ENCODE data around the gene STARD3. TPM values are rescaled to one million over a fixed set of nuclear protein-coding genes. Genes with fewer than 3 reads are reported as not detected.

STARD3 gene
- total and polyA plus RNA-seq, 3 experiments from 2014 or later = 44.5 to 74.1 (median 71.4) TPM

GRCh38 chr17:39627047-39627711 is 9.8 kb upstream of the STARD3 start:
- Mint-ChIP-seq H3K36me3 (no peaks in the 10 kb centered on the region), H3K27me3 (peaks cover 24 to 44% of the 10 kb centered on the region in 2 donors), H3K9me3 (no peaks in the 10 kb centered on the region), H3K4me3 (peak overlapping the region in 4 of 7 donors; percentile 41 to 66 (median 48)), H3K27ac (no peak overlapping the region), H3K4me1 (peaks cover 9 to 29% (median 15%) of the 10 kb centered on the region in 3 donors)
- no peak overlapping the region for H3K4me3 ChIP-seq (ENCODE audit: low read length)
- H3K4me1 ChIP-seq (ENCODE audit: insufficient read depth, low read length) = peaks cover 23% of the 10 kb centered on the region
- H3K27ac ChIP-seq (ENCODE audit: low read depth, low read length) = no peak overlapping the region
- CTCF ChIA-PET = interaction anchor here (1.2 to 11.4 kb wide), 3 partner anchors 6 to 179 kb away, joined by 3 to 161 read pairs (median 4); partner anchors contain the start of gene STARD3
- POLR2A ChIA-PET = no interaction called here
- no peak for DNase-seq
- no peaks in the 10 kb centered on the region for H3K9me3 ChIP-seq (ENCODE audit: low read length)
- H3K27me3 ChIP-seq (ENCODE audit: insufficient read depth, low read length, poor library complexity, severe bottlenecking) = peaks cover 23% of the 10 kb centered on the region
- no peaks in the 10 kb centered on the region for H3K36me3 ChIP-seq (ENCODE audit: insufficient read depth, low read length)

GRCh38 chr17:39627712-39628516 is 9.0 kb upstream of the STARD3 start:
- H3K27me3 ChIP-seq (ENCODE audit: insufficient read depth, low read length, poor library complexity, severe bottlenecking) = peaks cover 23% of the 10 kb centered on the region
- Mint-ChIP-seq H3K27me3 (peaks cover 24 to 46% of the 10 kb centered on the region in 2 donors), H3K27ac (no peak overlapping the region), H3K36me3 (no peaks in the 10 kb centered on the region), H3K9me3 (no peaks in the 10 kb centered on the region), H3K4me1 (peaks cover 6 to 22% (median 9%) of the 10 kb centered on the region in 3 donors), H3K4me3 (peak overlapping the region in 1 of 7 donors; percentile 54)
- no peak overlapping the region for H3K27ac ChIP-seq (ENCODE audit: low read depth, low read length)
- H3K4me3 ChIP-seq (ENCODE audit: low read length) = no peak overlapping the region
- DNase-seq = no peak
- no peaks in the 10 kb centered on the region for H3K36me3 ChIP-seq (ENCODE audit: insufficient read depth, low read length)
- peaks cover 17% of the 10 kb centered on the region for H3K4me1 ChIP-seq (ENCODE audit: insufficient read depth, low read length)
- no peaks in the 10 kb centered on the region for H3K9me3 ChIP-seq (ENCODE audit: low read length)
- CTCF ChIA-PET = interaction anchor here (1.1 to 11.4 kb wide), 4 partner anchors 6 to 178 kb away, joined by 3 to 161 read pairs (median 4); partner anchors contain the start of gene STARD3
- POLR2A ChIA-PET = no interaction called here

- Mint-ChIP-seq H3K9me3 (no peaks in the 10 kb centered on the region), H3K27me3 (peaks cover 24 to 49% of the 10 kb centered on the region in 2 donors), H3K4me1 (peaks cover 0 to 12% (median 4%) of the 10 kb centered on the region in 3 donors), H3K27ac (no peak overlapping the region), H3K36me3 (no peaks in the 10 kb centered on the region), H3K4me3 (no peak overlapping the region)
- ChIA-PET CTCF (interaction anchor here (1.1 to 10.7 kb wide), 5 partner anchors 7 to 352 kb away, joined by 3 to 161 read pairs (median 3); partner anchors contain the start of genes PPP1R1B and PSMD3), POLR2A (no interaction called here)
- Histone ChIP-seq H3K9me3 (ENCODE audit: low read length) (no peaks in the 10 kb centered on the region), H3K27me3 (ENCODE audit: insufficient read depth, low read length, poor library complexity, severe bottlenecking) (peaks cover 23% of the 10 kb centered on the region), H3K4me1 (ENCODE audit: insufficient read depth, low read length) (peaks cover 9% of the 10 kb centered on the region), H3K36me3 (ENCODE audit: insufficient read depth, low read length) (no peaks in the 10 kb centered on the region), H3K27ac (ENCODE audit: low read depth, low read length) (no peak overlapping the region), H3K4me3 (ENCODE audit: low read length) (no peak overlapping the region)
- DNase-seq = no peak
These were observed 8.1 kb upstream of the STARD3 start for GRCh38 chr17:39628655-39629493.

GRCh38 chr17:39629494-39629880 is 7.5 kb upstream of the STARD3 start:
- ChIA-PET POLR2A (no interaction called here), CTCF (interaction anchor here (1.4 to 10.7 kb wide), 2 partner anchors 7 to 351 kb away, joined by 3 to 161 read pairs; partner anchors contain the start of genes PPP1R1B and PSMD3)
- peaks cover 23% of the 10 kb centered on the region for H3K27me3 ChIP-seq (ENCODE audit: insufficient read depth, low read length, poor library complexity, severe bottlenecking)
- no peak overlapping the region for H3K4me3 ChIP-seq (ENCODE audit: low read length)
- no peaks in the 10 kb centered on the region for H3K9me3 ChIP-seq (ENCODE audit: low read length)
- Mint-ChIP-seq H3K27ac (no peak overlapping the region), H3K9me3 (no peaks in the 10 kb centered on the region), H3K36me3 (no peaks in the 10 kb centered on the region), H3K4me1 (peaks cover 3 to 15% (median 8%) of the 10 kb centered on the region in 3 donors), H3K27me3 (peaks cover 24 to 49% of the 10 kb centered on the region in 2 donors), H3K4me3 (no peak overlapping the region)
- no peak for DNase-seq
- H3K4me1 ChIP-seq (ENCODE audit: insufficient read depth, low read length) = peaks cover 9% of the 10 kb centered on the region
- no peaks in the 10 kb centered on the region for H3K36me3 ChIP-seq (ENCODE audit: insufficient read depth, low read length)
- H3K27ac ChIP-seq (ENCODE audit: low read depth, low read length) = no peak overlapping the region

GRCh38 chr17:39629898-39630297 is 7.0 kb upstream of the STARD3 start:
- H3K36me3 ChIP-seq (ENCODE audit: insufficient read depth, low read length) = no peaks in the 10 kb centered on the region
- Mint-ChIP-seq H3K27ac (no peak overlapping the region), H3K36me3 (no peaks in the 10 kb centered on the region), H3K4me1 (peaks cover 5 to 16% (median 9%) of the 10 kb centered on the region in 3 donors), H3K9me3 (no peaks in the 10 kb centered on the region), H3K4me3 (no peak overlapping the region), H3K27me3 (peaks cover 24 to 49% of the 10 kb centered on the region in 2 donors)
- peaks cover 9% of the 10 kb centered on the region for H3K4me1 ChIP-seq (ENCODE audit: insufficient read depth, low read length)
- CTCF ChIA-PET = interaction anchor here (1.4 to 10.7 kb wide), 3 partner anchors 8 to 351 kb away, joined by 3 to 161 read pairs (median 3); partner anchors contain the start of genes PPP1R1B and PSMD3
- POLR2A ChIA-PET = no interaction called here
- no peak overlapping the region for H3K4me3 ChIP-seq (ENCODE audit: low read length)
- H3K27ac ChIP-seq (ENCODE audit: low read depth, low read length) = no peak overlapping the region
- peaks cover 23% of the 10 kb centered on the region for H3K27me3 ChIP-seq (ENCODE audit: insufficient read depth, low read length, poor library complexity, severe bottlenecking)
- H3K9me3 ChIP-seq (ENCODE audit: low read length) = no peaks in the 10 kb centered on the region
- no peak for DNase-seq

- Histone ChIP-seq H3K9me3 (ENCODE audit: low read length) (no peaks in the 10 kb centered on the region), H3K27me3 (ENCODE audit: insufficient read depth, low read length, poor library complexity, severe bottlenecking) (peaks cover 14% of the 10 kb centered on the region), H3K4me1 (ENCODE audit: insufficient read depth, low read length) (peaks cover 14% of the 10 kb centered on the region), H3K27ac (ENCODE audit: low read depth, low read length) (no peak overlapping the region), H3K36me3 (ENCODE audit: insufficient read depth, low read length) (no peaks in the 10 kb centered on the region), H3K4me3 (ENCODE audit: low read length) (no peak overlapping the region)
- Mint-ChIP-seq H3K27me3 (peaks cover 16 to 38% of the 10 kb centered on the region in 2 donors), H3K36me3 (no peaks in the 10 kb centered on the region), H3K9me3 (no peaks in the 10 kb centered on the region), H3K4me3 (no peak overlapping the region), H3K27ac (no peak overlapping the region), H3K4me1 (peaks cover 11 to 24% (median 13%) of the 10 kb centered on the region in 3 donors)
- DNase-seq = no peak
- ChIA-PET CTCF (interaction anchor here (10.7 kb wide), 1 partner anchor 9 kb away, joined by 161 read pairs; the partner anchor contains the start of gene PPP1R1B), POLR2A (no interaction called here)
These were observed 5.5 kb upstream of the STARD3 start for GRCh38 chr17:39631403-39631802.

- Mint-ChIP-seq H3K36me3 (peaks cover 0 to 2% (median 0%) of the 10 kb centered on the region in 3 donors), H3K4me1 (peaks cover 16 to 26% (median 17%) of the 10 kb centered on the region in 3 donors), H3K27ac (no peak overlapping the region), H3K27me3 (peaks cover 15 to 32% of the 10 kb centered on the region in 2 donors), H3K4me3 (no peak overlapping the region), H3K9me3 (no peaks in the 10 kb centered on the region)
- Histone ChIP-seq H3K9me3 (ENCODE audit: low read length) (no peaks in the 10 kb centered on the region), H3K27ac (ENCODE audit: low read depth, low read length) (no peak overlapping the region), H3K36me3 (ENCODE audit: insufficient read depth, low read length) (no peaks in the 10 kb centered on the region), H3K4me1 (ENCODE audit: insufficient read depth, low read length) (peaks cover 10% of the 10 kb centered on the region), H3K4me3 (ENCODE audit: low read length) (no peak overlapping the region), H3K27me3 (ENCODE audit: insufficient read depth, low read length, poor library complexity, severe bottlenecking) (peaks cover 7% of the 10 kb centered on the region)
- POLR2A ChIA-PET = no interaction called here
- CTCF ChIA-PET = interaction anchor here (1.7 to 10.7 kb wide), 4 partner anchors 10 to 122 kb away, joined by 4 to 161 read pairs (median 16); partner anchors contain the start of gene PPP1R1B
- no peak for DNase-seq
These were observed 4.6 kb upstream of the STARD3 start for GRCh38 chr17:39632153-39632941.

Data from CD8-positive, alpha-beta memory T cell (primary cell).